Left ventricle myocardium inferior (tissue), 1 donor: ENCODE results near the gene THEMIS. TPM values are rescaled to one million over a fixed set of nuclear protein-coding genes. Genes with fewer than 3 reads are reported as not detected.
"Not testable (repeated sequence)": the region's sequence is repeated elsewhere in the genome, so short reads cannot be mapped to it uniquely, and the experiment has no call there.

ENCODE experiments used
- DNase-seq: peaks from one replicate; pipeline ENCODE4 v3.0.0-alpha.2; 2020
- H3K27ac ChIP-seq: fragments of 200-600 bp; replicated peaks from 2 replicates; pipeline ENCODE4 v1.8.0; 2021
- H3K27me3 ChIP-seq: fragments of 200-600 bp; 2 replicates; pipeline ENCODE4 v1.8.0; 2021; ENCODE audit warnings: low read depth
- H3K36me3 ChIP-seq: fragments of 200-600 bp; 2 replicates; pipeline ENCODE4 v1.8.0; 2021
- H3K4me1 ChIP-seq: fragments of 200-600 bp; 2 replicates; pipeline ENCODE4 v1.8.0; 2021
- H3K4me3 ChIP-seq: fragments of 200-600 bp; 2 replicates; pipeline ENCODE4 v1.8.0; 2021; ENCODE audit warnings: mild to moderate bottlenecking, moderate library complexity
- H3K9me3 ChIP-seq: fragments of 200-600 bp; replicated peaks from 2 replicates; pipeline ENCODE4 v1.8.0; 2021
- CTCF ChIP-seq: fragments of 200-600 bp; IDR thresholded peaks from 2 replicates; pipeline ENCODE4 v1.8.0; 2021; ENCODE audit warnings: antibody characterized with exemption, mild to moderate bottlenecking, borderline replicate concordance
- intact Hi-C: fragments of 100-400 bp; cut with micrococcal nuclease; formaldehyde crosslinking; loops from one replicate; pipeline ENCODE4 v1.11.0; 2022
- total RNA-seq: library from RNA; stranded (reverse); fragmentation: NEBNext Ultra II Directional; extraction: Animal tissue kit (Norgen Biotek cat#: 25700); gene quantifications from one replicate; pipeline ENCODE4 v1.2.1, GENCODE V29; 2021
- donor health status: DM: no; HTN: yes; CAD: no; lungs with severe emphysema.

THEMIS gene
- total RNA-seq, 1 donor from 2014 or later = 0.22 TPM

GRCh38 chr6:127897484-127897883 is 3.4 kb downstream of the THEMIS start:
- H3K4me3 ChIP-seq = no peak overlapping the region
- H3K9me3 ChIP-seq = no peaks in the 10 kb centered on the region
- H3K36me3 ChIP-seq = no peaks in the 10 kb centered on the region
- no peak for TF ChIP-seq CTCF
- DNase-seq = no peak
- intact Hi-C loops = no loop called here
- no peaks in the 10 kb centered on the region for H3K27me3 ChIP-seq
- no peak overlapping the region for H3K27ac ChIP-seq
- H3K4me1 ChIP-seq = no peaks in the 10 kb centered on the region

- no peak for DNase-seq
- Histone ChIP-seq H3K9me3 (no peaks in the 10 kb centered on the region), H3K36me3 (no peaks in the 10 kb centered on the region), H3K4me1 (no peaks in the 10 kb centered on the region), H3K4me3 (no peak overlapping the region), H3K27ac (no peak overlapping the region), H3K27me3 (no peaks in the 10 kb centered on the region)
- no peak for TF ChIP-seq CTCF
- intact Hi-C loops = no loop called here
Measured at GRCh38 chr6:127894051-127894450, 6.8 kb downstream of the THEMIS start.

GRCh38 chr6:127893541-127893940 is 7.3 kb downstream of the THEMIS start:
- intact Hi-C loops = no loop called here
- TF ChIP-seq CTCF = no peak
- no peak overlapping the region for H3K4me3 ChIP-seq
- no peaks in the 10 kb centered on the region for H3K36me3 ChIP-seq
- DNase-seq = no peak
- no peaks in the 10 kb centered on the region for H3K9me3 ChIP-seq
- no peaks in the 10 kb centered on the region for H3K4me1 ChIP-seq
- no peaks in the 10 kb centered on the region for H3K27me3 ChIP-seq
- no peak overlapping the region for H3K27ac ChIP-seq

- no peak for TF ChIP-seq CTCF
- Histone ChIP-seq H3K36me3 (no peaks in the 10 kb centered on the region), H3K4me3 (no peak overlapping the region), H3K4me1 (no peaks in the 10 kb centered on the region), H3K9me3 (no peaks in the 10 kb centered on the region), H3K27ac (no peak overlapping the region), H3K27me3 (no peaks in the 10 kb centered on the region)
- DNase-seq = no peak
- intact Hi-C loops = no loop called here
Measured at GRCh38 chr6:127891731-127892326, 9.0 kb downstream of the THEMIS start.

- no peak overlapping the region for H3K4me3 ChIP-seq
- H3K9me3 ChIP-seq = no peaks in the 10 kb centered on the region
- no peaks in the 10 kb centered on the region for H3K36me3 ChIP-seq
- H3K27me3 ChIP-seq = no peaks in the 10 kb centered on the region
- TF ChIP-seq CTCF = no peak
- intact Hi-C loops = no loop called here
- H3K4me1 ChIP-seq = no peaks in the 10 kb centered on the region
- no peak for DNase-seq
- H3K27ac ChIP-seq = no peak overlapping the region
Measured at GRCh38 chr6:127886603-127887002, 14.3 kb downstream of the THEMIS start.

- Histone ChIP-seq H3K27me3 (no peaks in the 10 kb centered on the region), H3K4me1 (no peaks in the 10 kb centered on the region), H3K9me3 (no peaks in the 10 kb centered on the region), H3K27ac (no peak overlapping the region), H3K36me3 (no peaks in the 10 kb centered on the region), H3K4me3 (no peak overlapping the region)
- no peak for DNase-seq
- intact Hi-C loops = no loop called here
- no peak for TF ChIP-seq CTCF
Measured at GRCh38 chr6:127884134-127884533, 16.7 kb downstream of the THEMIS start.

- DNase-seq, H3K9me3 ChIP-seq, H3K4me1 ChIP-seq, H3K36me3 ChIP-seq, H3K4me3 ChIP-seq, H3K27me3 ChIP-seq, H3K27ac ChIP-seq, intact Hi-C loops: not testable (repeated sequence)
Measured at GRCh38 chr6:127881949-127882348, 18.9 kb downstream of the THEMIS start.
